Hypothalamus (tissue), 51 donors: Measurements from ENCODE around the gene DOCK4.

Experiments
- DNase-seq, 51 donors: peaks; one replicate each; lab custom pipeline; 2025; lab: John Stamatoyannopoulos, UW

Gene DOCK4

GRCh38 chr7:112118581-112119566 is 87.3 kb downstream of the DOCK4 start:
- DNase-seq: no peak

GRCh38 chr7:112116894-112117293 is 89.3 kb downstream of the DOCK4 start:
- DNase-seq: no peak

- no peak for DNase-seq
These were observed 89.8 kb downstream of the DOCK4 start for GRCh38 chr7:112116358-112116757.

GRCh38 chr7:112115880-112116279 is 90.3 kb downstream of the DOCK4 start:
- DNase-seq: no peak

- DNase-seq: no peak
These were observed 92.2 kb downstream of the DOCK4 start for GRCh38 chr7:112113913-112114575.

- DNase-seq: peak in 16 of 51 donors; percentile 12 to 85 (median 35)
These were observed 93.4 kb downstream of the DOCK4 start for GRCh38 chr7:112112822-112113255.

GRCh38 chr7:112110651-112111050 is 95.5 kb downstream of the DOCK4 start:
- no peak for DNase-seq

- no peak for DNase-seq
These were observed 96.0 kb downstream of the DOCK4 start for GRCh38 chr7:112110175-112110574.

- peak in 10 of 51 donors; percentile 11 to 40 (median 31) for DNase-seq
These were observed 97.2 kb downstream of the DOCK4 start for GRCh38 chr7:112108981-112109380.

GRCh38 chr7:112105584-112106530 is 100.3 kb downstream of the DOCK4 start:
- no peak for DNase-seq

- no peak for DNase-seq
These were observed 102.1 kb downstream of the DOCK4 start for GRCh38 chr7:112104120-112104519.

- DNase-seq: no peak
These were observed 103.0 kb downstream of the DOCK4 start for GRCh38 chr7:112103246-112103645.

- no peak for DNase-seq
These were observed 104.9 kb downstream of the DOCK4 start for GRCh38 chr7:112101201-112101846.

- DNase-seq: no peak
These were observed 108.7 kb downstream of the DOCK4 start for GRCh38 chr7:112097524-112097923.

GRCh38 chr7:112093409-112093808 is 112.8 kb downstream of the DOCK4 start:
- no peak for DNase-seq

- DNase-seq: no peak
These were observed 113.3 kb downstream of the DOCK4 start for GRCh38 chr7:112092709-112093395.

- no peak for DNase-seq
These were observed 113.9 kb downstream of the DOCK4 start for GRCh38 chr7:112092306-112092705.

GRCh38 chr7:112091768-112092167 is 114.4 kb downstream of the DOCK4 start:
- DNase-seq: no peak

GRCh38 chr7:112089551-112089950 is 116.6 kb downstream of the DOCK4 start:
- DNase-seq: peak in 3 of 51 donors; percentile 7 to 21 (median 8)
